T-helper 17 cell (primary cell): Measurements from ENCODE around the gene EXOC6B. TPM values are rescaled to one million over a fixed set of nuclear protein-coding genes. Genes with fewer than 3 reads are reported as not detected.
"Not testable (repeated sequence)": the region's sequence is repeated elsewhere in the genome, so short reads cannot be mapped to it uniquely, and the experiment has no call there.

Experiments used
- ATAC-seq: fragments of 150-1000 bp; cut with Tn5 transposase; 2 replicates; pipeline ENCODE4 v1.10.0; 2021; ENCODE audit warnings: mild to moderate bottlenecking, moderate library complexity
- DNase-seq, 3 donors: peaks; one replicate each; pipeline versions ENCODE4 v3.0.0 to v3.0.0-alpha.2; 2020 to 2021
- H3K9me3 ChIP-seq: one replicate; pipeline ENCODE4 v1.7.0; 2013; ENCODE audit warnings: low read length, mild to moderate bottlenecking; ENCODE audit not compliant: control insufficient read depth, poor library complexity, severe bottlenecking
- H3K27ac Mint-ChIP-seq: one replicate; pipeline ENCODE4 v1.8.0; 2022; ENCODE audit warnings: mild to moderate bottlenecking, moderate library complexity, mixed read lengths
- H3K27me3 Mint-ChIP-seq: one replicate; pipeline ENCODE4 v1.8.0; 2022; ENCODE audit warnings: mixed read lengths
- H3K36me3 Mint-ChIP-seq: one replicate; pipeline ENCODE4 v1.8.0; 2022; ENCODE audit warnings: low read depth, mixed read lengths
- H3K4me1 Mint-ChIP-seq: one replicate; pipeline ENCODE4 v1.8.0; 2022; ENCODE audit warnings: mild to moderate bottlenecking, mixed read lengths
- H3K4me3 Mint-ChIP-seq: one replicate; pipeline ENCODE4 v1.8.0; 2022; ENCODE audit warnings: mild to moderate bottlenecking, moderate library complexity, mixed read lengths
- total RNA-seq, 4 donors: library from RNA in 2 of 4; stranded (reverse) in 2 of 4; gene quantifications; one replicate each; pipeline ENCODE4 v1.2.3 and lab custom pipeline; 2022 to 2026

Gene EXOC6B
- total RNA-seq, 2 donors from 2014 or later = 14.6 to 17.3 TPM

- DNase-seq (no peak), ATAC-seq (no peak)
- no peaks in the 10 kb centered on the region for H3K9me3 ChIP-seq
- H3K36me3 Mint-ChIP-seq = peaks cover 3% of the 10 kb centered on the region
- H3K27ac Mint-ChIP-seq = no peak overlapping the region
- H3K27me3 Mint-ChIP-seq = no peaks in the 10 kb centered on the region
- peaks cover 2% of the 10 kb centered on the region for H3K4me1 Mint-ChIP-seq
- H3K4me3 Mint-ChIP-seq = no peak overlapping the region
Measured at GRCh38 chr2:72538486-72538885, 287.3 kb downstream of the EXOC6B start.

- H3K27ac Mint-ChIP-seq, H3K27me3 Mint-ChIP-seq, DNase-seq, H3K4me3 Mint-ChIP-seq, H3K4me1 Mint-ChIP-seq, ATAC-seq, H3K9me3 ChIP-seq, H3K36me3 Mint-ChIP-seq: not testable (repeated sequence)
Measured at GRCh38 chr2:72535586-72535985, 290.2 kb downstream of the EXOC6B start.

GRCh38 chr2:72533765-72534164, 292.1 kb downstream of the EXOC6B start:
- DNase-seq = no peak
- Mint-ChIP-seq H3K4me3 (no peak overlapping the region), H3K4me1 (peaks cover 2% of the 10 kb centered on the region), H3K36me3 (peaks cover 3% of the 10 kb centered on the region), H3K27me3 (no peaks in the 10 kb centered on the region), H3K27ac (no peak overlapping the region)
- H3K9me3 ChIP-seq = no peaks in the 10 kb centered on the region
- no peak for ATAC-seq

DNA sequence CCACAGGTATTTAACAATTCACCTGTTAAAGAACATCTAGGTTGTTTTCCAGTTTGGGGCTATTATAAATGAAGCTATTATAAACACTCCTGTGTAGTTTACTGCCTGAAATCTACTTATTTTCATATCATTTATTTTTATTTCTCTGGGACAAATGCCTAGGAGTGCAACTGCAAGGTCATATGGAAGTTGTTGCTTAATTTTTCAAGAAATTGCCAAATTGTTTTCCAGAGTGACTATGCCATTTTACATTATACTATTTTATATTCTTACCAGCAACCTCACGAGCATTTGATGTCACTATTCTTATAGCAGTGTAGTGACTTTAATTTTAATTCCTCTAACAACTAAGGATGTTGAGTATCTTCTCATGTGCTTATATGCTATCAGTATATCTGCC, 298.4 kb downstream of the EXOC6B start:
- DNase-seq (no peak), ATAC-seq (no peak)
- no peaks in the 10 kb centered on the region for H3K36me3 Mint-ChIP-seq
- no peak overlapping the region for H3K27ac Mint-ChIP-seq
- no peaks in the 10 kb centered on the region for H3K4me1 Mint-ChIP-seq
- H3K4me3 Mint-ChIP-seq = no peak overlapping the region
- H3K9me3 ChIP-seq = no peaks in the 10 kb centered on the region
- H3K27me3 Mint-ChIP-seq = no peaks in the 10 kb centered on the region

GRCh38 chr2:72526623-72527022, 299.2 kb downstream of the EXOC6B start:
- H3K36me3 Mint-ChIP-seq = no peaks in the 10 kb centered on the region
- H3K4me3 Mint-ChIP-seq = no peak overlapping the region
- DNase-seq = no peak
- H3K27ac Mint-ChIP-seq = no peak overlapping the region
- no peak for ATAC-seq
- H3K4me1 Mint-ChIP-seq = no peaks in the 10 kb centered on the region
- H3K9me3 ChIP-seq = no peaks in the 10 kb centered on the region
- no peaks in the 10 kb centered on the region for H3K27me3 Mint-ChIP-seq

DNA sequence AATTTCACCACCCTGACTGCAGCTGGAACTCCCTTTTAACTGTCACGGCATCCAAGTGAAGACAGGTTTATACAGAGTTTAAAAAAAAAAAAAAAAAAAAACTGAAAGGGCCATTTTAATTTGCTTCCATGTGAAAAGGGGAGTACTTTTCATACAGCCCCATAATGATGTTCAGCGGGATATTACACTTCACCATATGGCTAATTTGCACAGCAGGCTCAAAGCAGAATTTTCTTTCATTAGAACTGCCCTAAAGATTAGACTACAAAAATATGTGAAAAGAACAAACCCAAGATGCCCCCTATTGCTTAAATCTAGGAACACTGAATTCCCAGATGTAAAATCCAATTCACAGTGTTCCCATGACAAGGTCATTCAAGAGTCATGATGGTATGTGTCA, 301.8 kb downstream of the EXOC6B start:
- Mint-ChIP-seq H3K36me3 (no peaks in the 10 kb centered on the region), H3K27ac (no peak overlapping the region), H3K27me3 (no peaks in the 10 kb centered on the region), H3K4me3 (no peak overlapping the region), H3K4me1 (no peaks in the 10 kb centered on the region)
- DNase-seq (no peak), ATAC-seq (no peak)
- H3K9me3 ChIP-seq = no peaks in the 10 kb centered on the region

DNA sequence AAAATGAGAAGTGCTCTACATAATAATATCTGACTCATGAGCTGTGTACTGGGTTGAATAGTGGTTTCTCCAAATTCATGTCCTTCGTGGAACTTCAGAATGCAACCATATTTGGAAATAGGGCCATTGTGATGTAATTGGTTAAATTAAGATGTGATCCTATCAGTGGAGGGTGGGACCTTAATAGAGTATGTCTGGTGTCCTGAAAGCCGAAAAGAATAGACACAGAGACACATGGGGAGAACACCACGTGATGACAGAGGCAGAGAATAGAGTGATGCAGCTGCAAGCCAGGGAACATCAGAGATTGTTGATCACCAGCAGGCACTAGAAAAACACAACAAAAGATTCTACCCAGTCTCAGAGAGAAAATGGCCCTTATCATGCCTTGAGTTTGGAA, 310.1 kb downstream of the EXOC6B start:
- no peak overlapping the region for H3K4me3 Mint-ChIP-seq
- H3K27me3 Mint-ChIP-seq = no peaks in the 10 kb centered on the region
- H3K27ac Mint-ChIP-seq = no peak overlapping the region
- no peaks in the 10 kb centered on the region for H3K9me3 ChIP-seq
- H3K36me3 Mint-ChIP-seq = peaks cover 2% of the 10 kb centered on the region
- no peak for DNase-seq
- ATAC-seq = no peak
- peaks cover 4% of the 10 kb centered on the region for H3K4me1 Mint-ChIP-seq

DNA sequence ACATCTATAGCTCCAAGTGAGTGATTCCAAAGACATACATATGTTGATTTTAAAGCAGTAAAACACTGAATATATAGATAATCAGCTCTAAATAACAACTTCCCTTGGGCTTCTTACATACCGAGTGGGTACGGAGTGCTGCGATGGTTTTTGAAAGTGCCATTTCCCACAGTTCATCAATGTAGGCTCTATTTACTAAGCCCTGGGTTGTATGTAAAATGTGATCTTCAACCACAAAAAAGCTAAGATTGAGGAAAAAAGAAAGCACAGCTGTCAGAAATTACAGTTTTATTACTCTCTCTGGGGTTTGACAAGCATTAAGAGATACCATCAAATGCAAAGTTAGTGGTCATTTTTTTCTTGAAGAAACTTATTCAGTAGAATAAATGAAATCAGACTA, 312.8 kb downstream of the EXOC6B start:
- Mint-ChIP-seq H3K27ac (no peak overlapping the region), H3K4me3 (no peak overlapping the region), H3K27me3 (no peaks in the 10 kb centered on the region), H3K4me1 (peaks cover 2% of the 10 kb centered on the region), H3K36me3 (peaks cover 2% of the 10 kb centered on the region)
- H3K9me3 ChIP-seq = no peaks in the 10 kb centered on the region
- ATAC-seq = no peak
- no peak for DNase-seq

DNA sequence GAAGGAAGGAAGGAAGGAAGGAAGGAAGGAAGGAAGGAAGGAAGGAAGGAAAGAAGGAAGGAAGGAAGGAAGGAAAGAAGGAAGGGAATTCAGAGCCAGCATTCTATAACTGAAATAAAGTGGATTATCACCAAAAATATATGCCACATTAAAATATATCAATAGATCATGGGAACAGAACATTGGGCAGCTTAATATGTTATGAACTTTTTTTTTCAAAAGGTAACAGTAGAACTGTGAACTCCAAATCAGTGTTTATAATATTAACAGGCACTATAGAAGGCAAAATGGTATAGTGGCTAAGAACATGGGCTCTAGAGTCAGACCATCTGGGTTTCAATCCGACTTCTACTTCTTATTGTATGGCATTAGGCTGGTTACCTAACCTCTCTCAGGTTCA, 313.5 kb downstream of the EXOC6B start:
- ATAC-seq = no peak
- Mint-ChIP-seq H3K4me3 (no peak overlapping the region), H3K36me3 (peaks cover 2% of the 10 kb centered on the region)

DNA sequence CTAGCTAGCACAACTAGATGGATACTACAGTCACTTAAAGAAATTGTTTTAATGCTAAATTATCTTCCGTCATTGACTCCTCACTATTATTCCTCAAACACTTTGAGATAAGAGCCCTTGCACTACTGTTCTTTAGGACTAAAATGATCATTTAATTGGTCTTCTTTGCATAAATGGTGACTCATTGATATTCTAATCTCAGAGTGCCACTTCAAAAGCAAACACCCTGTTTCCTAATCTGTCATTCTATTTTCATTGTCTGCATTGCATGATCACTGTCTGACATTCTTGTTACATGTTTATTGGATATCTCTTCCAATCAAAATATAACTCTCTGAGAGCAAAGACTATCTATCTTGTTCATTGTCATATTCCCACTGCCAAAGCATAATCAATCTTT, 313.9 kb downstream of the EXOC6B start:
- Mint-ChIP-seq H3K27me3 (no peaks in the 10 kb centered on the region), H3K36me3 (peaks cover 2% of the 10 kb centered on the region), H3K4me1 (peaks cover 2% of the 10 kb centered on the region), H3K4me3 (no peak overlapping the region), H3K27ac (no peak overlapping the region)
- ATAC-seq (no peak), DNase-seq (no peak)
- H3K9me3 ChIP-seq = no peaks in the 10 kb centered on the region

More for the DNA sequence above, 313.5 kb downstream of the EXOC6B start:
- peaks cover 2% of the 10 kb centered on the region for H3K4me1 Mint-ChIP-seq
- no peak for DNase-seq
- H3K27ac Mint-ChIP-seq = no peak overlapping the region
- H3K9me3 ChIP-seq = no peaks in the 10 kb centered on the region
- no peaks in the 10 kb centered on the region for H3K27me3 Mint-ChIP-seq

- H3K27ac Mint-ChIP-seq = no peak overlapping the region
- H3K27me3 Mint-ChIP-seq = no peaks in the 10 kb centered on the region
- no peak for DNase-seq
- no peaks in the 10 kb centered on the region for H3K9me3 ChIP-seq
- no peaks in the 10 kb centered on the region for H3K4me1 Mint-ChIP-seq
- H3K36me3 Mint-ChIP-seq = peaks cover 12% of the 10 kb centered on the region
- no peak overlapping the region for H3K4me3 Mint-ChIP-seq
- no peak for ATAC-seq
Measured at GRCh38 chr2:72497763-72498162, 328.1 kb downstream of the EXOC6B start.

DNA sequence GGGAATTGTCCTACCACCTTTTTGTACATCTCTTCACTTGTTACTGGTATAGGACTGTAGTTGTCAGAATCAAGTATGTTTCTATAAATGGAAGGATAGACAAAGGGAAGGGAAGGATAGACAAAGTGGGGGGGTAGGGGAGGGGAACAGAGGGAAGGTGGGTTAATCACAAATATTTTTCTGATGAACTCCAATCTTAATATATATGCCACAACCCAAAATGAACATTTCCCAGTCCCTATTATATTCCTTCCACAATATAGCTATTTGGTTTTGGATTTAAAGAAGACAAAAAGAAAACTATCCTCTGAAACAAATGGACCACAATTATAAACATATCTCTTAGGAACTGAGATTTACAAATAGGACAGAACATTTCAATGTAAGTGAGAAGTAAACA, 329.4 kb downstream of the EXOC6B start:
- DNase-seq = no peak
- Mint-ChIP-seq H3K36me3 (peaks cover 12% of the 10 kb centered on the region), H3K27ac (no peak overlapping the region), H3K27me3 (no peaks in the 10 kb centered on the region), H3K4me3 (no peak overlapping the region), H3K4me1 (no peaks in the 10 kb centered on the region)
- no peak for ATAC-seq
- no peaks in the 10 kb centered on the region for H3K9me3 ChIP-seq

- Mint-ChIP-seq H3K36me3 (peaks cover 15% of the 10 kb centered on the region), H3K4me1 (no peaks in the 10 kb centered on the region), H3K27ac (no peak overlapping the region), H3K27me3 (no peaks in the 10 kb centered on the region), H3K4me3 (no peak overlapping the region)
- DNase-seq (no peak), ATAC-seq (no peak)
- no peaks in the 10 kb centered on the region for H3K9me3 ChIP-seq
Measured at GRCh38 chr2:72494392-72494791, 331.4 kb downstream of the EXOC6B start.

DNA sequence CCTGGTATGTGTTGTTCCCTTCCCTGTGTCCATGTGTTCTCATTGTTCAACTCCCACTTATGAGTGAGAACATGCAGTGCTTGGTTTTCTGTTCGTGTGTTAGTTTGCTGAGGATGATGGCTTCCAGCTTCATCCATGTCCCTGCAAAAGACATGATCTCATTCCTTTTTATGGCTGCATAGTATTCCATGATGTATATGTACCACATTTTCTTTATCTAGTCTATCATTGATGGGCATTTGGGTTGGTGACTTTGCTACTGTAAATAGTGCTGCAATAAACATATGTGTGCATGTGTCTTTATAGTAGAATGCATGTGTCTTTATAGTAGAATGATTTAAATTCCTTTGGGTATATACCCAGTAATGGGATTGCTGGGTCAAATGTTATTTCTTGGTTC, 341.2 kb downstream of the EXOC6B start:
- not testable (repeated sequence) for DNase-seq, H3K4me1 Mint-ChIP-seq, H3K27ac Mint-ChIP-seq, H3K9me3 ChIP-seq, ATAC-seq, H3K4me3 Mint-ChIP-seq, H3K27me3 Mint-ChIP-seq
- peaks cover 12% of the 10 kb centered on the region for H3K36me3 Mint-ChIP-seq

- no peaks in the 10 kb centered on the region for H3K27me3 Mint-ChIP-seq
- H3K4me3 Mint-ChIP-seq = no peak overlapping the region
- ATAC-seq (no peak), DNase-seq (no peak)
- no peaks in the 10 kb centered on the region for H3K4me1 Mint-ChIP-seq
- no peak overlapping the region for H3K27ac Mint-ChIP-seq
- H3K36me3 Mint-ChIP-seq = peaks cover 12% of the 10 kb centered on the region
- peaks cover 4% of the 10 kb centered on the region for H3K9me3 ChIP-seq
Measured at GRCh38 chr2:72483346-72483745, 342.5 kb downstream of the EXOC6B start.
